HG03108 (cell line): ENCODE measurements around the gene GTF2IRD1.
A peak's percentile ranks its signal among the peaks of the same experiment; 100 is the strongest.
"Not testable (repeated sequence)": the region's sequence is repeated elsewhere in the genome, so short reads cannot be mapped to it uniquely, and the experiment has no call there.

Experiments used
- ATAC-seq: cut with Tn5 transposase; IDR thresholded peaks from one replicate; pipeline ENCODE4 v1.9.1; 2021; ENCODE audit warnings: moderate library complexity; ENCODE audit not compliant: unreplicated experiment

The GTF2IRD1 gene

GRCh38 chr7:74627661-74628411 is 174.1 kb downstream of the GTF2IRD1 start:
- ATAC-seq, result no peak

- no peak for ATAC-seq
Measured at GRCh38 chr7:74632505-74632904, 178.8 kb downstream of the GTF2IRD1 start.

GRCh38 chr7:74633451-74633921 is 179.8 kb downstream of the GTF2IRD1 start:
- ATAC-seq, result no peak

DNA sequence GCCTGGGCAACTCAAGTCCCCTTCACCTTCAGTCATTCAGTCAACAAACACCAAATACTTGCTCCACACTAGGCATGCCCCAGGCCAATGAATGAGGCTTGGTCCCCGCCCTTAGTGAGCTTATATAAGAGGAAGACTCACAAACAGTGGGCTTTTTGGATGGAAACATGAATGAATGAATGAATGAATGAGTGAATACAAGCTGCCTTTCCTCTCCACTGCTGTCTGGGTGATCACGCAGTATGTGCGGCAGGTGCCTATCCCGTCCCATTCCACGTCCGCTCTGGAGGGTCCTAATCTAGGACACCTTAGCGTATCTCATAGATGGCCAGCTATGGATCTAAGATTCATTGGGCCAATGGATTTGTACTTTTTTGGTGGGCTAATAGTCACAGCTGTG is 184.0 kb downstream of the GTF2IRD1 start:
- no peak for ATAC-seq

DNA sequence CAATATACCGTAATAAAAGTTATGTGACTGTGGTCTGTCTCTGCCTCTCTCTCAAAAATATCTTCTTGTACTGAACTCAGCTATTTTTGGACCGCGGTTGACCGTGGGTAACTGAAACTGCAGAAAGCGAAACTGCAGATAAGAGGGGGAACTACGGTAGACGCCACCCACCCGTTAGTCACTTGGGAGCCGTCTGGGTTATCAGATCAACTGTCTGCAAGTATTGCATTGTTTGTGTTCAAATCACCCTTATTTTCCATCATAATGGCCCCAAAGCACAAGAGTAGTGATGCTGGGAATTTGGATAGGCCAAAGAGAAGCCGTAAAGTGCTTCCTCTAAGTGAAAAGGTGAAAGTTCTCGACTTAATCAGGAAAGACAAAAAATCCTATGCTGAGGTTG is 196.3 kb downstream of the GTF2IRD1 start:
- peak; percentile 71 for ATAC-seq

DNA sequence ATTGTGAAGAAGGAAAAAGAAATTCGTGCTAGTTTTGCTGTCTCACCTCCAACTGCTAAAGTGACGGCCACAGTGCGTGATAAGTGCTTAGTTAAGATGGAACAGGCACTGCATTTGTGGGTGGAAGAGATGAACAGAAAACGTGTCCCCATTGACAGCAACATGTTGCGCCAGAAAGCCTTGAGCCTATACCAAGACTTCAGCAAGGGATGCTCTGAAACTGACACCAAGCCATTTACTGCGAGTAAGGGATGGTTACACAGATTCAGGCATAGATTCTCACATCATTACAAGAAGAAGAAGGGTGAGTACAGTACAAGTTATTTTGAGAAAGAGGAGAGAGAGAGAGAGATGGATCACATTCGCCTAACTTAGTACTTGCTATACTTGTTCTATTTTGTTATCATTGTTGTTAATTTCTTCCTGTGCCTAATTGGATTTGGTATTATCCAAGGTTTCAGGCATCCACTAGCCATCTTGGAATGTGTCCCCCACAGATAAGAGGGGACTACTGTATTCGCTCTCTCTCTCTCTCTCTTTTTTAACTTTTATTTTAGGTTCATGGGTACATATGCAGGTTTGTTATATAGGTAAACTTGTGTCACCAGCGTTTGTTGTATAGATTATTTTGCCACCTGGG is 196.9 kb downstream of the GTF2IRD1 start:
- ATAC-seq, result peak; percentile 37

- not testable (repeated sequence) for ATAC-seq
Measured at GRCh38 chr7:74651133-74651504, 197.4 kb downstream of the GTF2IRD1 start.
